ENCODE measurements around the gene DAND5. TPM values are rescaled to one million over a fixed set of nuclear protein-coding genes. Genes with fewer than 3 reads are reported as not detected.

The DAND5 gene
- total RNA-seq, 2 experiments from 2014 or later: 0.21 to 0.25 TPM

DNA sequence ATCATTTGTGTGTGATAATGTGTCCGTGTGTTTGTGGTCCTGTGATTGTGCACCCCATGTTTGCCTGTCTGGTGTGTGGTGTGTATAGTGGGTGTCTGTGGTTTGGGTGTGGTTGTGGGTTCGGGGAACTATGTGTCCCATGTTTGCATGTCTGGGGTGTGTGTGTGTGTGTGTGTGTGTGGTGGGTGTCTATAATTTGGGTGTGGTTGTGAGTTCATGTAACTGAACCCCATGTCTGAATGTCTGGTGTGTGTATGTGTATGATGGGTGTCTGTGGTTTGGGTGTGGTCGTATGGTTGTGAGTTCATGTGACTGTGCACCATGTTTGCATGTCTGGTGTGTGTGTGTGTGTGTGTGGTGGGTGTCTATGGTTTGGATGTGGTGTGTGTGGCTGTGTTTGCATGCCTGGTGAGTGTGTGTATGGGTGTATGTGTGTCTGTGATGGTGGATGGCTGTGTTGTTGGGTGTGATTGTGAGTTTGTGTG is 14.8 kb downstream of the DAND5 start:
- Mint-ChIP-seq H3K9me3 (ENCODE audit: low read depth) (no peaks in the 10 kb centered on the region), H3K4me3 (no peak overlapping the region), H3K27me3 (no peaks in the 10 kb centered on the region), H3K36me3 (ENCODE audit: low read depth) (no peaks in the 10 kb centered on the region), H3K4me1 (no peaks in the 10 kb centered on the region), H3K27ac (no peak overlapping the region)
- ChIA-PET CTCF (interaction anchor here (0.9 to 3.6 kb wide), 7 partner anchors 43 to 121 kb away, joined by 3 to 27 read pairs (median 4); no protein-coding TSS in a partner anchor), POLR2A (no interaction called here)
- ATAC-seq (no peak), DNase-seq (no peak)
- intact Hi-C loops (cut with DNase I, micrococcal nuclease): no loop called here

DNA sequence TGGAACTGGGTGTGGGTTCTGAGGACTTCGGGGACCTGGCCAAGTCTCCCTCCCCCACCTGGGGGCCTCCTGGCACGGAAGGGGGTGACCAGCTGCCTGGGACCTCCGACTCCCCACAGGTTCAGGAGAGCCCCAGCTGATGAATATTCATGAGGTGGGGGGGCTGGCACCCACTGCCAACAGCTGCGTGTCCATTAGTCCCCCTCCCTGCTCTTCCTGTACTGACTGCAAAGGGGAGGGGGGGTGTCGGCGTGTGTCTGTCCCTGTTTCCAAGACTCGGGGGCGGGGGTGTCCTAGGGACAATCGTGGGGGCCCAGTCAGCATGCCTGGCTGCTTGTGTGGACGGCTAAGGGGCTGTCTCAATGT is 15.3 kb downstream of the DAND5 start:
- no peak overlapping the region for H3K27ac Mint-ChIP-seq
- H3K36me3 Mint-ChIP-seq (ENCODE audit: low read depth): no peaks in the 10 kb centered on the region
- H3K4me3 Mint-ChIP-seq: no peak overlapping the region
- no peaks in the 10 kb centered on the region for H3K9me3 Mint-ChIP-seq (ENCODE audit: low read depth)
- DNase-seq (no peak), ATAC-seq (no peak)
- H3K27me3 Mint-ChIP-seq: no peaks in the 10 kb centered on the region
- H3K4me1 Mint-ChIP-seq: no peaks in the 10 kb centered on the region
- CTCF ChIA-PET: interaction anchor here (1.0 to 3.6 kb wide), 6 partner anchors 19 to 120 kb away, joined by 3 to 21 read pairs (median 6); no protein-coding TSS in a partner anchor
- intact Hi-C loops (cut with DNase I, micrococcal nuclease): no loop called here
- POLR2A ChIA-PET: no interaction called here

DNA sequence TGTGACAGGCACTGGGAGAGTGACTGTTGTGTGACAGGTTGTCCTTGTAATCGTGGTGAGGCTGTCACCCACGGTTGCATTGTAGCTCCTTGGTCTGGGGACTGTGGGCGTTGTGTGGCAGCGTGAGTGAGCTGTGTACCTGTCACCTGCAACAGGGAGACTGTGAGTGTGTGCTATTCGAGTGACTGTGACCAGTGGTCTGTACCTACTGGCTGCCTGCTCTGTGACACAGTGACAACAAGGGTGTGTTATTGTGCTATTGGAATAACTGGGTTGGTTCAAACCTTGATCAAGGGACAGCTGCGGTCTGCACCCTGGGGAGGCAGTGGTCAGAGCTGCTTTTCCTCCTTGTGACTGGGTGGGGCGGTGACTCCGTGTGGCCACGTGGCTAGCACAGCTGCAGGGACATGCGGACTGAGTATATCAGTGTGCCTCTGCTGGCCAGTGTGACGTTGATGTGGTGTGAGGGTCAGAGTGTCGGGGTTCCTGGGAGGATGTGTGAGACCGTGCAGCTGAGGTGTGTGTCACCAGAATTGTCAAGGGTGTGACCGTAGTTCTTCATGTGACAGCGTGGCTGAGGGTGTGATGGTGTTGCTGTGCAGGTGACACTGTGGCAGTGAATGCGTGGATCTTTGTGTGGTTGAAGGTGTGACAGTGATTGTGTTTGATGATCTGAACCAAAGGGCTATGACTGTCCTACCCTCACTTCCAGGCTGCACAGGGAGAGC is 15.8 kb downstream of the DAND5 start:
- Mint-ChIP-seq H3K27ac (no peak overlapping the region), H3K36me3 (ENCODE audit: low read depth) (no peaks in the 10 kb centered on the region), H3K4me1 (no peaks in the 10 kb centered on the region), H3K4me3 (no peak overlapping the region), H3K27me3 (no peaks in the 10 kb centered on the region), H3K9me3 (ENCODE audit: low read depth) (no peaks in the 10 kb centered on the region)
- ChIA-PET POLR2A (interaction anchor here (0.6 kb wide), 1 partner anchor 38 kb away, joined by 3 read pairs; no protein-coding TSS in a partner anchor), CTCF (interaction anchor here (0.6 to 3.6 kb wide), 7 partner anchors 20 to 175 kb away, joined by 3 to 21 read pairs (median 4); no protein-coding TSS in a partner anchor)
- DNase-seq (peak; percentile 37), ATAC-seq (peak; percentile 34)
- intact Hi-C loops (cut with DNase I, micrococcal nuclease): no loop called here

DNA sequence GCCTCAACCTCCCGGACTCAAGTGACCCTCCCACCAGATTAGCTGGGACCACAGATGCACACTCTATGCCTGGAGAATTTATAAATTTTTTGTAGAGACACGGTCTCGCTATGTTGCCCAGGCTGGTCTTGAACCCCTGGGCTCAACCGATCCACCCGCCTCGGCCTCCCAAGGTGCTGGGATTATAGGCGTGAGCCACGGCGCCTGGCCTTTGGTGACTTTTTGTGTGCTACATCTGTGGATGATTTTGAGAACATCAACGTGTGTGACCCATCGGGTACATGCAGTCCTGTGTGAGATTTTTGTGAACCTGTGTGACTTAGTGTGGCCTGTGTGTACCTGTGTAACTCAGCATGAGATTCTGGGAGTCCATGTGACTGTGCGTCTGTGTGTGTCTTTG is 17.4 kb downstream of the DAND5 start:
- CTCF ChIA-PET: interaction anchor here (0.6 to 3.6 kb wide), 4 partner anchors 74 to 1504 kb away, joined by 3 to 21 read pairs (median 6); no protein-coding TSS in a partner anchor
- Mint-ChIP-seq H3K4me1 (no peaks in the 10 kb centered on the region), H3K9me3 (ENCODE audit: low read depth) (no peaks in the 10 kb centered on the region), H3K27me3 (no peaks in the 10 kb centered on the region), H3K36me3 (ENCODE audit: low read depth) (no peaks in the 10 kb centered on the region), H3K27ac (no peak overlapping the region), H3K4me3 (no peak overlapping the region)
- POLR2A ChIA-PET: no interaction called here
- ATAC-seq: no peak
- intact Hi-C loops (cut with DNase I, micrococcal nuclease): no loop called here
- DNase-seq: no peak

DNA sequence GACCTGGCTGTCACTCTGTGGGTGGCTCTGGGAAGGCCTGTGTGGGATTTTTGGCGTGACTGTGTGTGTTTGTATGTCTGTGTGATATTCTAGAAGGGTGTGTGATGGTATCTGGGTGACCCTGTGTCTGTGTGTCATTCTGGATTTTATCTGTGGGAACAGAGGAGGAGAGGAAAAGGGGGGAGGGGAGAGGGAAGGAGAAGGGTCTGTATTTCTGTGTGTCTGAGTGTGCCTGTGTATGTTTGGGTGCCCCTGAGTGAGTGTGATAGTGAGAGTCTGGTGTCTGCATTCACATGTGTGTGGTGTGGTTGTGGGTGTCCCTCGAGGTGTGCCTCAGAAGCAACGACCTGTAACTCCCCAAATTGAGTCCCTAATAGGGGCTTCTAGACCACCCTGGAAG is 17.8 kb downstream of the DAND5 start:
- no peaks in the 10 kb centered on the region for H3K4me1 Mint-ChIP-seq
- POLR2A ChIA-PET: no interaction called here
- H3K27ac Mint-ChIP-seq: no peak overlapping the region
- no peak overlapping the region for H3K4me3 Mint-ChIP-seq
- H3K27me3 Mint-ChIP-seq: no peaks in the 10 kb centered on the region
- H3K36me3 Mint-ChIP-seq (ENCODE audit: low read depth): no peaks in the 10 kb centered on the region
- no peaks in the 10 kb centered on the region for H3K9me3 Mint-ChIP-seq (ENCODE audit: low read depth)
- CTCF ChIA-PET: no interaction called here
- intact Hi-C loops (cut with DNase I, micrococcal nuclease): no loop called here
- no peak for DNase-seq
- ATAC-seq: no peak

DNA sequence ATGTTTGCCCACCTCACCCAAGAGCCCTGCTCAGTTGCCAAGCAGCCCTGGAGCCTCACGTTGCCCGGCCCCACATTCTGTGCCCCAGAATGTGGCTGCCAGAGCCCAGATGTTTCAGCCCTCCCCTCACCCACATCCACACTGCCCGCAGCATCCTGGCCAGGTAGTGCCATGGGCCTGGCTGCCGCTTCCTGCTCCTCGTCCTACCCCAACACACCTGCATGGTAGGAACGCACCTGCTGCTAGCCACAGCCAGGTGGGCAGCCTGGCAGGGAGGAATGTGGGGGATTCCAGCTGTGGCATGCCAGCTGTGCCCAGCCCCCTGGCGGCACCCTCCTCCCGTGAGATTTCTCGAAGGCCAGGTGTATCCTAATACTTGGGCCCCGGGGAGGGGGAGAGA is 18.4 kb downstream of the DAND5 start:
- intact Hi-C loops (cut with DNase I, micrococcal nuclease): no loop called here
- no peaks in the 10 kb centered on the region for H3K9me3 Mint-ChIP-seq (ENCODE audit: low read depth)
- H3K4me1 Mint-ChIP-seq: no peaks in the 10 kb centered on the region
- ChIA-PET POLR2A (no interaction called here), CTCF (no interaction called here)
- H3K27ac Mint-ChIP-seq: no peak overlapping the region
- ATAC-seq (no peak), DNase-seq (no peak)
- no peak overlapping the region for H3K4me3 Mint-ChIP-seq
- no peaks in the 10 kb centered on the region for H3K27me3 Mint-ChIP-seq
- H3K36me3 Mint-ChIP-seq (ENCODE audit: low read depth): no peaks in the 10 kb centered on the region

DNA sequence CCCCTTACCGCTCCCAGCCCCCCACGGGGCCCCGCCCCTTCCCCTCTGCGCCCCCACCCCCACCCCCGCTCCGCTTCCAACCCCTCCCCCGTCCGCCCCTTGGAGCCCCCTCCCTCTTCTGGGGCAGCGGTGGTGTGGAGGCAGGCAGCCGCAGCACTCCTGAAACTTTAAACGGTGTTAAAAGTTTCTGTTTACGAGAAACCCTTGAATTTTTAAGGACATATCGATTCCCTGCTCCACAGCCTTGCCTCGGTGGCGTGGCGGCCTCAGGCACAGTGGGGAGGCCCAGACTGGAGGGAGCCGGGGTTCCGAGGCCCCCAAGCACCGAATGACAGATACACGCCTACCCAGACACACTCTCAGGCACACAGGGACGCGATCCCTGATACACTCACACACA is 21.1 kb downstream of the DAND5 start:
- POLR2A ChIA-PET: no interaction called here
- intact Hi-C loops (cut with DNase I, micrococcal nuclease): no loop called here
- Mint-ChIP-seq H3K4me3 (no peak overlapping the region), H3K27me3 (peaks cover 5% of the 10 kb centered on the region), H3K36me3 (ENCODE audit: low read depth) (no peaks in the 10 kb centered on the region), H3K27ac (no peak overlapping the region), H3K9me3 (ENCODE audit: low read depth) (no peaks in the 10 kb centered on the region), H3K4me1 (peaks cover 5% of the 10 kb centered on the region)
- no peak for ATAC-seq
- DNase-seq: no peak
- CTCF ChIA-PET: no interaction called here

DNA sequence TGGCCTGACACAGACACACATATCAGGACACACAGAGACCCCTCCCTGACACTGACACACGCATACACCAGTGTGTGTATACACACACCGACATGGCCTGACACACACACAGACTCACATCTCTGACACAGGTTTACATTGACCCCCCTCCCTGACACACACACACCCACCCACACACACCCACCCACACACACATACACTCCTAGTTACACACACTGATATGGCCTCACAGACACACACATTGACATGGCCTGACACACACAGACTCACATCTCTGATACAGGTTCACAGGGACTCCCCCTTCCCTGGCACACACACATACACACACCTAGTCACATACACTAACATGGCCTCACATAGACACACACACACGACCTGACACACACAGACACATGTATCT is 21.5 kb downstream of the DAND5 start:
- no peak for ATAC-seq
- POLR2A ChIA-PET: no interaction called here

DNA sequence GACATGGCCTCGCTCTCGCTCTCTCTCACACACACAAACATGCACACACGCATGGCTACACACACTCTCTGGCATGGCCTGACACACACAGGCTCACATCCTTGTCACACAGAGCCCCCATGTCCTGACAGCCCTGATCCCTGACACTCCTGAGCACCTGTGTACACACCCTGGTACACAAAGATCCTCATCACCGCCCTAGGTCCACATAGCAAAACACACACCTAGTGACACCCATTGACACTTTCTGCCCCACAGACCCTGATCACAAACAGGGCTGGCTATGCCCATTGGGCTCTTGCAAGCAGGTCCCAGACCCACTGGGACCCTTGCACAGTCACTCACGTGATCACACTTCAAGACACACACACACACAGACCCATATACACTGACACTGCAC is 21.9 kb downstream of the DAND5 start:
- intact Hi-C loops (cut with DNase I, micrococcal nuclease): no loop called here
- Mint-ChIP-seq H3K27me3 (peaks cover 5% of the 10 kb centered on the region), H3K4me1 (peaks cover 7% of the 10 kb centered on the region), H3K4me3 (no peak overlapping the region), H3K36me3 (ENCODE audit: low read depth) (no peaks in the 10 kb centered on the region), H3K27ac (no peak overlapping the region), H3K9me3 (ENCODE audit: low read depth) (no peaks in the 10 kb centered on the region)
- DNase-seq (no peak), ATAC-seq (no peak)
- ChIA-PET CTCF (interaction anchor here (0.9 kb wide), 1 partner anchor 42 kb away, joined by 3 read pairs; no protein-coding TSS in a partner anchor), POLR2A (no interaction called here)

More for the DNA sequence above, 21.5 kb downstream of the DAND5 start:
- Mint-ChIP-seq H3K27ac (no peak overlapping the region), H3K36me3 (ENCODE audit: low read depth) (no peaks in the 10 kb centered on the region), H3K4me3 (no peak overlapping the region), H3K9me3 (ENCODE audit: low read depth) (no peaks in the 10 kb centered on the region), H3K27me3 (peaks cover 5% of the 10 kb centered on the region), H3K4me1 (peaks cover 5% of the 10 kb centered on the region)
- CTCF ChIA-PET: no interaction called here
- no peak for DNase-seq
- intact Hi-C loops (cut with DNase I, micrococcal nuclease): no loop called here

DNA sequence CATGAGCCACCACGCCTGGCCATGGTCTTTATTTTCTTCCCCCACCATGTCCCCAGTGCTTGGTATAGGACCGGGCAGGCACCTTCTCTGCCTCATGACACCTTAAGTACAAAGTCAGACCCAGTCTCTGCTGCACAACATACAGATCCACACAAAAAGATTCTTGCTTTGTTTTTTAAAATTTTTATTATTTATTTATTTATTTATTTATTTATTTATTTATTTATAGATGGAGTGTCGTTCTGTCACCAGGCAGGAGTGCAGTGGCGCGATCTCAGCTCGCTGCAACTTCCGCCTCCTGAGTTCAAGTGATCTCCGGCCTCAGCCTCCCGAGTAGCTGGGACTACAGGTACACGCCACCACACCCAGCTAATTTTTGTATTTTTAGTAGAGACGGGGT is 23.4 kb downstream of the DAND5 start:
- ATAC-seq (no peak), DNase-seq (no peak)
- ChIA-PET POLR2A (no interaction called here), CTCF (interaction anchor here (0.6 kb wide), 1 partner anchor 164 kb away, joined by 3 read pairs; no protein-coding TSS in a partner anchor)
- Mint-ChIP-seq H3K4me1 (peaks cover 7% of the 10 kb centered on the region), H3K9me3 (ENCODE audit: low read depth) (no peaks in the 10 kb centered on the region), H3K4me3 (no peak overlapping the region), H3K27me3 (peaks cover 5% of the 10 kb centered on the region), H3K36me3 (ENCODE audit: low read depth) (no peaks in the 10 kb centered on the region), H3K27ac (no peak overlapping the region)
- intact Hi-C loops (cut with DNase I, micrococcal nuclease): loop anchor here in 1 of 2 experiments (1.0 kb wide), 1 partner anchor 34 kb away; no protein-coding TSS in a partner anchor

DNA sequence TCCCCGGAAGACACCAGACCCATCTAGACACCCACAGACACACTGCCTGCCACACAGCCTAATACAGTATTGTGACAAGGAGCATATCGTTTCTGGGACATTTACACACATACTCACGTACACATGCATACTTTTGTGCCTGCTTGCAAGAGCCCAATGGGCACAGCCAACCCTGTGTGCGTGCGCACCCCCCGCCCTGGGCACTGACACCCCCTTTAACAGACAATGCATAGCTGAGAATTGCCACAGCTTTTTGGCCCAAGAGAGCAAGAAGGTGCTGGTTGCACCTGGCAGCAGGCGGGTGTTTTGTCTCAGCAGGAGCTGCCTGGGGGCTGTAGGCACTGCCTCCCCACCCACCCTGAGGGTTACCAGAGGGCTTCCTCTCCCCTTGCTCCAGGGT is 24.2 kb downstream of the DAND5 start:
- POLR2A ChIA-PET: no interaction called here
- Mint-ChIP-seq H3K4me1 (peaks cover 7% of the 10 kb centered on the region), H3K27me3 (peaks cover 5% of the 10 kb centered on the region), H3K9me3 (ENCODE audit: low read depth) (no peaks in the 10 kb centered on the region), H3K36me3 (ENCODE audit: low read depth) (no peaks in the 10 kb centered on the region), H3K27ac (no peak overlapping the region), H3K4me3 (no peak overlapping the region)
- CTCF ChIA-PET: interaction anchor here (1.0 to 1.4 kb wide), 2 partner anchors 17 to 20 kb away, joined by 3 to 5 read pairs; no protein-coding TSS in a partner anchor
- intact Hi-C loops (cut with DNase I, micrococcal nuclease): loop anchor here in 1 of 2 experiments (1.0 kb wide), 1 partner anchor 33 kb away; no protein-coding TSS in a partner anchor
- DNase-seq (no peak), ATAC-seq (no peak)

All from activated CD4-positive, alpha-beta T cell treated with anti-CD3 and anti-CD28 coated beads for 36 hours (primary cell).